SK-N-SH (cell line): Measurements from ENCODE around the gene NTMT2. TPM values are rescaled to one million over a fixed set of nuclear protein-coding genes. Genes with fewer than 3 reads are reported as not detected.
"Not testable (repeated sequence)": the region's sequence is repeated elsewhere in the genome, so short reads cannot be mapped to it uniquely, and the experiment has no call there.

ENCODE experiments used
- CTCF ChIA-PET: fragments of 300-600, 350-600 bp; formaldehyde crosslinking; extraction: SDS; loops from one replicate; lab custom pipeline; 2021; lab: Yijun Ruan, JAX
- POLR2A ChIA-PET: fragments of 350-600 bp; sonication (Branson Sonifier 250); formaldehyde crosslinking; extraction: SDS; loops from one replicate; lab custom pipeline; 2020; ENCODE audit warnings: antibody characterized with exemption, inconsistent platforms; lab: Yijun Ruan, JAX
- DNase-seq: peaks from one replicate; pipeline ENCODE4 v3.0.0; 2012
- H2AFZ ChIP-seq: fragments of 200-600 bp; sonication (generic); 2 replicates; pipeline ENCODE4 v1.8.1; 2016; ENCODE audit warnings: antibody characterized with exemption, mild to moderate bottlenecking, low read depth
- H3F3A ChIP-seq: fragments of 200-600 bp; sonication (generic); replicated peaks from 2 replicates; pipeline ENCODE3; 2016; ENCODE audit warnings: antibody characterized with exemption, mild to moderate bottlenecking; ENCODE audit not compliant: insufficient read depth
- H3K27ac ChIP-seq, 2 experiments: fragments of 200-500 bp in 1 of 2; fragments of 200-600 bp in 1 of 2; sonication (Bioruptor generic) in 1 of 2; sonication (generic), shearing (Covaris generic) in 1 of 2; 2 replicates each; pipeline versions ENCODE4 v1.5.1 to v1.6.1; 2014 to 2016; ENCODE audit warnings: low read depth in 2 of 2, inconsistent platforms in 1 of 2, low read length in 1 of 2, mild to moderate bottlenecking in 1 of 2, mixed read lengths in 1 of 2
- H3K27me3 ChIP-seq: fragments of 200-600 bp; sonication (generic), shearing (Covaris generic); 2 replicates; pipeline ENCODE4 v1.6.1; 2016; ENCODE audit warnings: mixed run types; ENCODE audit not compliant: insufficient read depth
- H3K36me3 ChIP-seq, 2 experiments: fragments of 200-500 bp in 1 of 2; fragments of 200-600 bp in 1 of 2; sonication (Bioruptor generic) in 1 of 2; sonication (generic) in 1 of 2; replicated peaks in 1 of 2; 2 replicates each; pipeline versions ENCODE3 to v1.5.1; 2014 to 2016; ENCODE audit warnings: low read length in 1 of 2, mild to moderate bottlenecking in 1 of 2; ENCODE audit not compliant: insufficient read depth in 2 of 2, control insufficient read depth in 1 of 2
- H3K4me1 ChIP-seq, 2 experiments: fragments of 200-500 bp in 1 of 2; fragments of 200-600 bp in 1 of 2; sonication (Bioruptor generic) in 1 of 2; sonication (generic), shearing (Covaris generic) in 1 of 2; 2 replicates each; pipeline versions ENCODE4 v1.5.1 to v1.6.1; 2014 to 2016; ENCODE audit warnings: low read depth in 1 of 2, low read length in 1 of 2, mixed run types in 1 of 2; ENCODE audit not compliant: insufficient read depth in 2 of 2, control insufficient read depth in 1 of 2
- H3K4me2 ChIP-seq: fragments of 200-600 bp; sonication (generic), shearing (Covaris generic); 2 replicates; pipeline ENCODE4 v1.6.1; 2017; ENCODE audit warnings: mixed run types
- H3K4me3 ChIP-seq, 2 experiments: fragments of 200-500 bp in 1 of 2; fragments of 200-600 bp in 1 of 2; sonication (Bioruptor generic) in 1 of 2; sonication (generic), shearing (Covaris generic) in 1 of 2; 2 replicates each; pipeline versions ENCODE4 v1.5.1 to v1.8.1; 2014 to 2016; ENCODE audit warnings: low read depth in 2 of 2, inconsistent platforms in 1 of 2, low read length in 1 of 2, mild to moderate bottlenecking in 1 of 2, mixed read lengths in 1 of 2, moderate library complexity in 1 of 2
- H3K79me2 ChIP-seq: fragments of 200-600 bp; sonication (generic); 2 replicates; pipeline ENCODE4 v1.8.1; 2017; ENCODE audit warnings: mild to moderate bottlenecking; ENCODE audit not compliant: insufficient read depth
- H3K9ac ChIP-seq: fragments of 200-600 bp; sonication (generic); 2 replicates; pipeline ENCODE4 v1.6.1; 2017; ENCODE audit warnings: mixed run types
- H3K9me2 ChIP-seq: fragments of 200-600 bp; sonication (generic); 2 replicates; pipeline ENCODE4 v1.6.1; 2017; ENCODE audit warnings: mixed run types
- H3K9me3 ChIP-seq: fragments of 200-600 bp; sonication (generic); 2 replicates; pipeline ENCODE4 v1.6.1; 2017; ENCODE audit warnings: mixed run types, mild to moderate bottlenecking, moderate library complexity
- H4K20me1 ChIP-seq: fragments of 200-600 bp; sonication (generic); 2 replicates; pipeline ENCODE4 v1.6.1; 2017; ENCODE audit warnings: mild to moderate bottlenecking, mixed run types; ENCODE audit not compliant: insufficient read depth
- FOSL2 ChIP-seq: IDR thresholded peaks from 2 replicates; pipeline ENCODE4 v1.4.0; 2012; ENCODE audit warnings: low read depth, mild to moderate bottlenecking, moderate library complexity, borderline replicate concordance
- GATA2 ChIP-seq: sonication (generic); formaldehyde crosslinking; IDR thresholded peaks from 2 replicates; pipeline ENCODE4 v1.5.0; 2020; ENCODE audit warnings: mild to moderate bottlenecking, missing genetic modification reagents
- IRF3 ChIP-seq: fragments of 150-350 bp; IDR thresholded peaks from 2 replicates; pipeline ENCODE4 v1.6.1; 2016; ENCODE audit warnings: mild to moderate bottlenecking, low read depth, low read length
- MAX ChIP-seq: IDR thresholded peaks from 2 replicates; pipeline ENCODE4 v1.4.0; 2012; ENCODE audit warnings: low read depth
- REST ChIP-seq: IDR thresholded peaks from 2 replicates; pipeline ENCODE4 v1.6.1; 2012; ENCODE audit warnings: mild to moderate bottlenecking, low read depth, low read length, moderate library complexity
- TAF1 ChIP-seq: IDR thresholded peaks from 2 replicates; pipeline ENCODE4 v1.6.1; 2012; ENCODE audit warnings: low read depth, mild to moderate bottlenecking, low read length, moderate library complexity, borderline replicate concordance
- USF2 ChIP-seq: fragments of 150-350 bp; IDR thresholded peaks from 2 replicates; pipeline ENCODE4 v1.6.1; 2017; ENCODE audit warnings: antibody characterized with exemption, low read length, low read depth, borderline replicate concordance
- WGBS: methylation state at CpG from one replicate; pipeline ENCODE4 v1.1.6; 2017; ENCODE audit warnings: low lambda C conversion rate; 5-methylcytosine and 5-hydroxymethylcytosine counted together
- polyA plus RNA-seq, 3 experiments: library from polyadenylated mRNA; depleted of rRNA; stranded (reverse); fragments of >200 nt; gene quantifications; 2 replicates each; pipeline ENCODE4 v1.2.3, GENCODE V29; 2012

Gene NTMT2
- polyA plus RNA-seq, 1 of the 3 experiments (the other 2 are of a cell fraction), result not detected

GRCh38 chr1:170166518-170167180 lies 20.9 kb downstream of the NTMT2 start (continued):
- TF ChIP-seq FOSL2 (no peak), REST (no peak)

GRCh38 chr1:170168265-170168664 lies 22.5 kb downstream of the NTMT2 start:
- Histone ChIP-seq H3F3A (no peaks in the 10 kb centered on the region), H3K79me2 (no peaks in the 10 kb centered on the region), H3K4me1 (no peaks in the 10 kb centered on the region; a peak in 1 of 4 replicates), H3K4me2 (peak overlapping the region; percentile 23), H3K9me2 (no peaks in the 10 kb centered on the region), H3K9me3 (no peaks in the 10 kb centered on the region), H3K27ac (peak overlapping the region in 1 of 2 experiments; percentile 27; a peak in 1 of 4 replicates), H3K9ac (no peak overlapping the region), H2AFZ (peak overlapping the region; percentile 83), H3K27me3 (no peaks in the 10 kb centered on the region), H3K36me3 (no peaks in the 10 kb centered on the region), H3K4me3 (peak overlapping the region; percentile 12 to 15; a peak in 2 of 4 replicates), H4K20me1 (no peaks in the 10 kb centered on the region)
- DNase-seq, result no peak
- ChIA-PET CTCF (no interaction called here), POLR2A (no interaction called here)
- WGBS, result 65% methylated on average over 1 of the region's 1 CpG
- TF ChIP-seq REST, result no peak
- no peak for TF ChIP-seq USF2
- TF ChIP-seq FOSL2, result no peak
- no peak; the same call in 1 of the 2 replicates for TF ChIP-seq MAX
- TF ChIP-seq IRF3, result no peak
- no peak for TF ChIP-seq GATA2 (CRISPR knock-in tag)
- TF ChIP-seq TAF1, result no peak

GRCh38 chr1:170170513-170170912 lies 24.8 kb downstream of the NTMT2 start:
- CTCF ChIA-PET, H2AFZ ChIP-seq, H3K9me2 ChIP-seq, H3K27me3 ChIP-seq, H3F3A ChIP-seq, H3K27ac ChIP-seq, H3K4me3 ChIP-seq, H3K4me1 ChIP-seq, POLR2A ChIA-PET, DNase-seq, H4K20me1 ChIP-seq, H3K36me3 ChIP-seq, H3K9me3 ChIP-seq, H3K9ac ChIP-seq, H3K4me2 ChIP-seq, H3K79me2 ChIP-seq: not testable (repeated sequence)
- WGBS, result 16% methylated on average over 4 of the region's 4 CpGs
